A549 (cell line): ENCODE measurements around the gene SCGB1C1.

Source experiments
- CHD2 ChIP-seq: fragments of 150-350 bp; IDR thresholded peaks from 2 replicates; pipeline ENCODE4 v1.6.1; 2014; ENCODE audit warnings: low read length; ENCODE audit not compliant: partially characterized antibody
- CTCF ChIP-seq: fragments of >200 bp; sonication (Bioruptor Twin); formaldehyde crosslinking; IDR thresholded peaks from 3 replicates; pipeline ENCODE4 v1.5.1; 2016
- KDM1A ChIP-seq: fragments of 200-600 bp; sonication (generic); IDR thresholded peaks from 2 replicates; pipeline ENCODE4 v1.6.1; 2016; ENCODE audit warnings: low read depth, mild to moderate bottlenecking
- MAFK ChIP-seq: fragments of 450-650 bp; IDR thresholded peaks from 2 replicates; pipeline ENCODE4 v1.6.1; 2014; ENCODE audit not compliant: partially characterized antibody
- MYC ChIP-seq: IDR thresholded peaks from 2 replicates; pipeline ENCODE4 v1.6.1; 2012; ENCODE audit warnings: mild to moderate bottlenecking, inconsistent platforms, low read length, improper control_type of control experiment, borderline replicate concordance
- NPAS2 ChIP-seq: fragments of 250-450 bp; sonication (Bioruptor Pico); IDR thresholded peaks from 2 replicates; pipeline ENCODE4 v1.8.0; 2022; ENCODE audit warnings: mild to moderate bottlenecking, moderate library complexity, borderline replicate concordance
- POLR2A ChIP-seq: IDR thresholded peaks from 2 replicates; pipeline ENCODE4 v1.6.1; 2012; ENCODE audit warnings: mild to moderate bottlenecking, low read length
- POLR2AphosphoS2 ChIP-seq: conservative IDR thresholded peaks from 2 replicates; pipeline ENCODE4 v1.6.1; 2012; ENCODE audit warnings: low read length, improper control_type of control experiment, inconsistent platforms
- RARB ChIP-seq: fragments of 250-450 bp; sonication (Bioruptor Pico); IDR thresholded peaks from 2 replicates; pipeline ENCODE4 v1.8.0; 2021; ENCODE audit warnings: mild to moderate bottlenecking, moderate library complexity
- REST ChIP-seq: fragments of 200-600 bp; sonication (generic); IDR thresholded peaks from 2 replicates; pipeline ENCODE4 v1.6.1; 2016; ENCODE audit warnings: antibody characterized with exemption, mild to moderate bottlenecking, moderate library complexity
- SMC3 ChIP-seq: fragments of >200 bp; sonication (Bioruptor Twin); formaldehyde crosslinking; IDR thresholded peaks from 3 replicates; pipeline ENCODE4 v1.6.1; 2018; ENCODE audit warnings: inconsistent platforms
- TF ChIP-seq, protein P1 (sequence below): IDR thresholded peaks from 2 replicates; pipeline ENCODE4 v1.6.1; 2012; ENCODE audit warnings: low read depth, borderline replicate concordance
- TF ChIP-seq, protein P2 (sequence below): fragments of 450-650 bp; IDR thresholded peaks from 2 replicates; pipeline ENCODE4 v1.6.1; 2014; ENCODE audit warnings: antibody characterized with exemption
- TF ChIP-seq, protein P3 (sequence below): IDR thresholded peaks from 2 replicates; pipeline ENCODE4 v1.6.1; 2012

GRCh38 chr11:210122-210802, 17.4 kb downstream of the SCGB1C1 start:
- TF ChIP-seq NPAS2, result no peak
- no peak for TF ChIP-seq SMC3
- no peak for TF ChIP-seq CHD2
- TF ChIP-seq KDM1A, result no peak
- no peak for TF ChIP-seq REST
- TF ChIP-seq CTCF, result no peak
- TF ChIP-seq POLR2AphosphoS2, result no peak
- no peak for TF ChIP-seq RARB
- TF ChIP-seq, protein P1, sequence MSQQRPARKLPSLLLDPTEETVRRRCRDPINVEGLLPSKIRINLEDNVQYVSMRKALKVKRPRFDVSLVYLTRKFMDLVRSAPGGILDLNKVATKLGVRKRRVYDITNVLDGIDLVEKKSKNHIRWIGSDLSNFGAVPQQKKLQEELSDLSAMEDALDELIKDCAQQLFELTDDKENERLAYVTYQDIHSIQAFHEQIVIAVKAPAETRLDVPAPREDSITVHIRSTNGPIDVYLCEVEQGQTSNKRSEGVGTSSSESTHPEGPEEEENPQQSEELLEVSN, result no peak
- TF ChIP-seq, protein P2, sequence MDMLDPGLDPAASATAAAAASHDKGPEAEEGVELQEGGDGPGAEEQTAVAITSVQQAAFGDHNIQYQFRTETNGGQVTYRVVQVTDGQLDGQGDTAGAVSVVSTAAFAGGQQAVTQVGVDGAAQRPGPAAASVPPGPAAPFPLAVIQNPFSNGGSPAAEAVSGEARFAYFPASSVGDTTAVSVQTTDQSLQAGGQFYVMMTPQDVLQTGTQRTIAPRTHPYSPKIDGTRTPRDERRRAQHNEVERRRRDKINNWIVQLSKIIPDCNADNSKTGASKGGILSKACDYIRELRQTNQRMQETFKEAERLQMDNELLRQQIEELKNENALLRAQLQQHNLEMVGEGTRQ, result no peak
- no peak for TF ChIP-seq POLR2A
- TF ChIP-seq MYC, result no peak
- TF ChIP-seq MAFK, result no peak
- TF ChIP-seq, protein P3, sequence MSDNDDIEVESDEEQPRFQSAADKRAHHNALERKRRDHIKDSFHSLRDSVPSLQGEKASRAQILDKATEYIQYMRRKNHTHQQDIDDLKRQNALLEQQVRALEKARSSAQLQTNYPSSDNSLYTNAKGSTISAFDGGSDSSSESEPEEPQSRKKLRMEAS, result no peak
